OCI-M2 (cell line): Measurements from ENCODE around the gene ERICH4.
"Not testable (repeated sequence)": the region's sequence is repeated elsewhere in the genome, so short reads cannot be mapped to it uniquely, and the experiment has no call there.

Source experiments
- DNase-seq: peaks from one replicate; lab custom pipeline; 2025; ENCODE audit not compliant: unreplicated experiment; lab: John Stamatoyannopoulos, UW

Gene ERICH4

DNA sequence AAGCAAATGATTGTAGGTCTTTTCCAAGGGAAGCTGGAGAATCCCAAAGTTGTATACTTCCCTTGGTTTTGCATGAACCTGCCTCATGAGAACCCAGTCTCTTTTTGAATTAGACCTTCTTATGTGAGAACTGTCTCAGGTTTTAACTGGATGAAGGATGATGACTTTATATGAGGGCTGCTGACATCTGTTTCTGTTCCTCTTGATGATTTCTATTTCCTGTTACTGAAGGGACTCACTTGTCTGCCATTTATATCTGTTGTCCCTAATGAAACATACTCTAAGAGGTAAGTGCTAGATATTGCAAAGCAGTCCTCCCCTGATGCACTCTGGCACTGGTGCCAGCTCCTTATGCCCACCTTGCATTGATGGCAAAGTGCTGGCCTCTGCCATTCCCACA lies 33.6 kb downstream of the ERICH4 start:
- no peak for DNase-seq

DNA sequence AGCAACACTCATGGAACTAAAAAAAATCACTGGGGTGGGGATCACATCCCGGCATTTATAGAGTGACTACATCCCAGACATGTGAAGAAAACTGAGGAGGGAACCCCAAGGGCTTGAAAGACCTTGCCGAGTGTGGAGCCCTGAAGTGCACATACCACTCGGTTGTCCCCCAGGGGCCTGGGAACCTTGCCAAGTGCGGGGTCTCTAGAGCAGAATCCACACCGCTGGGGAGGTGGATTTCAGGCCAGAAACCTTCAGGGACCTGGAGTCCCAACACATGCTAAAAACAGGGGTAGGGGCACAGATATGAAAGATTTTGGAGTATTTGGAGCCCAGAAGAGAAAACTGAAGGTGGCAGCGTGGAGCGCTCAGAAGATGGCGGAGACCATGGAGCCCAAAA lies 35.2 kb downstream of the ERICH4 start:
- no peak for DNase-seq

DNA sequence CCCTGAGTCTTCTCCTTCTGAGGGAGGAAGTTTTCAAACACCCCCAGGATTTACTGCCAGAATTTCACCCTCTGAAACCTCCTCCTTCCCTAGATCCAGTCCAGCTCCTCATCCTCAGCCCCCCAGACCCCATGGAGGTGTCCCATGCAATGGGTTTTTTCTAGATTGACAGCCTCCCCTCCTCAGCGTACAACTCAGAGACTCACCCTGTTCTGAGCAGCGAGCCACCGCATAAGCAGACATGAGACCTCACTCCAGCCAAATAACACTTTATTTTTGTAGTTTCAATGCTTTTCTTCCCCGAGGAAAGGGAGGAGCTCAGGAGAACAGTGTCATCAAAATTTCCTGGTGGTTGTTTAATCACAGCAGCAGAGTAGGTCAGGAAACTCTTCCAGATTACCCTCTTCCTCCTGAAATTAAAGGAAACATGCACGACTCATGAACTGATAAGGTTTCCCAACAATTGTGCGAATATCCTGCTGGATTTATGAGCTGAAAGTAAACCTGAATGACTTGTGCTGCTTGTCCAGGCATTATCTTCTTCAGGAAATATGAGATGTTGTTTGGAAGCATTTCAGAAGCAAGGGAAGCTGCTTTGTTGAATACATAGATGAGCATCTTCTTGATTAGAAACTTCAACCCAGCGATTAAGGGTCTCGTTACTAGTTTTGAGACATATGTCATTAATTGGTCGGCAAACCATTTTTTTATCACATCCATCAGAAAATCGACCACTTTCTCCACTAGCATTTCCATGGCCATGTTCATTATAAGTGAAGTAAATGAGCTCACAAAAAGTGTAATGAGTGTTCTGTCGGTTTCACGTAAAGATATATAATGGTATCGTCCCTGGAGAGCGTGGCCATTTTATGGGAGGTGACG lies 36.2 kb downstream of the ERICH4 start:
- no peak for DNase-seq

DNA sequence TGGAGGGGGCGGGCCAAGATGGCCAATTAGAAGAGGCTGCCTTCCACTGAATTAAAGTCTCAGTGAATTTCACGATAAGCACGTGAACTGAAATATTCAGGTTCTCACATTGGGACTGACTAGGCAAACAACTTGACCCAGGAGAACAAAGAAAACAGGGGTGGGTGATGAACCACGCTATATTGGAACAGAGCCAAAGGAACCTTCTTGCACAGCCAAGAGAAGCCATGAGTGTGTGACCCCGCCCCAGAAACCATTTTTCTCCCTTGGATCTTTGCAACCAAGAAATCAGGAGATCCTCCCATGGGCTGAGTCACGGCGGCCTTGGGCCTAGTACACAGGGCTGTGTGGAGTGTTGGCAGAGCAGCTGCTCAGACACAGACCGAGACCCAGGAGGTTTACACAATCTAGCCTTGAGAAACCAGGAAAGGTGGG lies 36.8 kb downstream of the ERICH4 start:
- no peak for DNase-seq

DNA sequence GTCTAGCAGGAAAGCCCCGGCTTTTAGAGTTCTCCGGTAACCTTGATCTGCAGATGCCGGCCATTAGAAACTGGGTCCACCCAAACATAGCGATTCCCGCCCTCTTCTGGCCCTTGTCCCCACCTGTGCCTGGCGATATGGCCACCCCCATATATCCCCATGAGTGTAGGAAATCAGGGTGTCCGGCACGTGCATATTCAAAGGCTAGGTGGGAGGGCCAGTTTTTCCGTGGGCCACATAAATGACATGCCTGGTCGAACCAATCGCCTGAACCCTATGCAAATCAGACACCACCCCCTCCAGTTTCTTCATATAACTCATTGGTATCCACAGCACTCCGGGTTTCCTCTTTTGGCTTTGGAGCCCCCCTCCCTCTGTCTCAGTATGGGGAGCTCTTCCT lies 37.4 kb downstream of the ERICH4 start:
- no peak for DNase-seq

DNA sequence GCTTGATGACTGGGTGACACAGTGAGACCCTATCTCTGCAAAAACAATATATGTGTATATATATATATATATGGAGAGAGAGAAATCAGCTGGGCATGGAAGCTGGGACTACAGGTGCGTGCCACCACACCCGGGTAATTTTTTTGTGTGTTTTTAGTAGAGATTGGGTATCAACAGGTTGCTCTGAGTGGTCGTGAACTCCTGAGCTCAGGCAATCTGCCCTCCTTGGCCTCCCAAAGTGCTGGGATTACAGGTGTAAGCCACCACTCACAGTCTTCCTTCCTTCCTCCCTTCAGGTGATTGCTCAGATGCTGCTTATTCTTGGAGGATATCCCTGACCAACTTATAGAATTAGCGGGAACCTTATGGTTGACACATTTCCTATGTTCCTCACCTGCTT lies 41.9 kb downstream of the ERICH4 start:
- no peak for DNase-seq

DNA sequence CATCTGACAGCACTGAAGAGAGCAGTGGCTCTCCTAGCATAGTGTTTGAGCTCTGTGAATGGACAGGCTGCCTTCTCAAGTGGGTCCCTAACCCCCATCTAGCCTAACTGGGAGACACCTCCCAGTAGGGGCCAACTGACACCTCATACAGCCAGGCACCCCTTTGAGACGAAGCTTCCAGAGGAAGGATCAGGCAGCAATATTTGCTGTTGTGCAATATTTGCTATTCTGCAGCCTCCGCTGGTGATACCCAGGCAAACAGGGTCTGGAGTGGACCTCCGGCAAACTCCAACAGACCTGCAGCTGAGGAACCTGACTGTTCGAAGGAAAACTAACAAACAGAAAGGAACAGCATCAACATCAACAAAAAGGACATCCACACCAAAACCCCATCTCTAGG lies 44.0 kb downstream of the ERICH4 start:
- not testable (repeated sequence) for DNase-seq

DNA sequence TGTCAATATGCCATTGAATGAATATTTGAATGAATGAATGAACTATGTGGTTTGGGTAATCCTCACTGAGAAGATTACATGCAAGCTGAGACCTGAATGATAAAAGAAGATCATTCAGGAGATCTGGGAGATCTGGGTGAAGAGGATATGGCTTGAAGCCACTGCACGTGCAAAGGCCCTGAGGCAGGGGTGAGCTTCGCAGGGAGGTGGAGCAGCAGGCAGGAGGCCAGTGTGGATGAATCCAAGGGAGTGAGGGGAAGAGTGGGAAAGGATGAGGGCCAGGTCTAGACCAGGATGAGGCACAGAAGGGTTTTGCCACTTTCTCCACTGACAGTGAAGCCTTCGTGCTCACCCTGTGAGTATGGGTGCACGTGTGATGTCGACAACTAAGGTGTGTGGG lies 49.9 kb downstream of the ERICH4 start:
- no peak for DNase-seq
